ENCODE data around the gene PATJ. TPM values are rescaled to one million over a fixed set of nuclear protein-coding genes. Genes with fewer than 3 reads are reported as not detected.

Gene PATJ
- polyA plus RNA-seq, 4 donors, result 11.5 to 41.5 (median 16.2) TPM

DNA sequence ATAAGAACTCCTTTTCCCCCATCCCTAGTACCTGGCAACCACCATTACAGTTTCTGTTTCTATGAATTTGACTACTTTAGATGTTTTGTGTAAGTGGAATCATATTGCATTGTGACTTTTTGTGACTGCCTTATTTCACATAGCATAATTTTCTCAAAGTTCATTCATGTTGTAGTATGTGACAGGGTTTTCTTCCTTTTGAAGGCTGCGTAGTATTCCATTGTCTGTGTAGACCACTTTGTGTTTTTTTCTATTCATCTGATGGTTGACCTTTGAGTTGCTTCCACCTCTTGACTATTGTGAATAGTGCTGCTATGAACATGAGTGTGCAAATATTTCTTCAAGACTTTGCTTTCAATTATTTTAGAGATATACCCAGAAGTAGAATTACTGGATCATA is 226.6 kb downstream of the PATJ start:
- Histone ChIP-seq H3K36me3 (ENCODE audit: control insufficient read depth in 3 of 3, insufficient read depth in 2 of 3, low read depth in 1 of 3, low read length in 3 of 3) (peaks cover 0 to 8% (median 2%) of the 10 kb centered on the region in 3 donors), H3K4me3 (ENCODE audit: low read depth in 1 of 3, low read length in 3 of 3) (no peak overlapping the region), H3K27ac (ENCODE audit: low read depth in 1 of 3, low read length in 2 of 3) (no peak overlapping the region), H3K27me3 (ENCODE audit: control insufficient read depth in 3 of 3, insufficient read depth in 3 of 3, low read length in 3 of 3) (no peaks in the 10 kb centered on the region), H3K9me3 (ENCODE audit: control insufficient read depth in 2 of 2, insufficient read depth in 1 of 2, low read depth in 1 of 2, low read length in 1 of 2) (no peaks in the 10 kb centered on the region), H3K4me1 (ENCODE audit: control insufficient read depth in 3 of 3, insufficient read depth in 2 of 3, low read depth in 1 of 3, low read length in 2 of 3) (no peaks in the 10 kb centered on the region)
- DNase-seq, result no peak
- WGBS, 3 donors, result 95 to 100% (median 98%) methylated on average over 1 of the region's 1 CpG
- no peak for FAIRE-seq

DNA sequence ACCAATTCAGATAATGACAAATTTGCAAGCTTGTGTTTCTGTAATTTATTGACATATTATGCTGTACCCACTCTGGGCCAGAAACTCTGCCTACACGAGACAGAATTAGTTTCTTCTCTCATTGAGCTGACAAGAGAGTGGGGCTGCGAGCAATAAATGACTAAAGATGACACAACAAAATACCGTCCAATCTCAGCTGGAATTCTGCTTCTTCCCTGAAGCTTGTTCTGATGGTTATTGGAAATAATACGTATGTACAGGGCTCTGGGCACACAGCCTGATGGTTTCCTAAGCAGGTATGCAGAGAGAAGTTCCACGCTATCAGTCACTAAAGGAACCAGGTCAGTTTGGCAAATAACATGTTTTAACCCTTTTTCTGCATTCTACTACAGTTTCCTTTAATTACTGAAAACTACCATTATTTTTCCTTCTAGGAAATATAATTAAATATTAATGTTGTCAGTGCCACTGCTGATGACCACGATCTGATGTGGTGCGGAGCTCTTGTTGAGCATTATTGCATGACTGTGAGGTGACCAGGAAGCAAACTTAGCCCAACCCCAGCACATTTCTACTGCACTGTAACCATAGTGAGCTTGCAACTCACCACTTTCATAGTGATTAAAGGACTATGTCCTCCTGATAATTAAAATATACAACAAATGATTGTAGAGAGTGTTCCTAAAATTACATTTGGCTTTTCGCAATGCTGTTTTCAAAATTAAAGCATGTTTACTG is 231.0 kb downstream of the PATJ start:
- Histone ChIP-seq H3K27me3 (ENCODE audit: control insufficient read depth in 3 of 3, insufficient read depth in 3 of 3, low read length in 3 of 3) (no peaks in the 10 kb centered on the region), H3K27ac (ENCODE audit: low read depth in 1 of 3, low read length in 2 of 3) (no peak overlapping the region), H3K4me3 (ENCODE audit: low read depth in 1 of 3, low read length in 3 of 3) (no peak overlapping the region), H3K9me3 (ENCODE audit: control insufficient read depth in 2 of 2, insufficient read depth in 1 of 2, low read depth in 1 of 2, low read length in 1 of 2) (no peaks in the 10 kb centered on the region), H3K36me3 (ENCODE audit: control insufficient read depth in 3 of 3, insufficient read depth in 2 of 3, low read depth in 1 of 3, low read length in 3 of 3) (peaks cover 0 to 11% (median 2%) of the 10 kb centered on the region in 3 donors), H3K4me1 (ENCODE audit: control insufficient read depth in 3 of 3, insufficient read depth in 2 of 3, low read depth in 1 of 3, low read length in 2 of 3) (no peaks in the 10 kb centered on the region)
- DNase-seq (no peak), FAIRE-seq (no peak)
- WGBS, 3 donors, result 85 to 93% (median 91%) methylated on average over 8 of the region's 8 CpGs

DNA sequence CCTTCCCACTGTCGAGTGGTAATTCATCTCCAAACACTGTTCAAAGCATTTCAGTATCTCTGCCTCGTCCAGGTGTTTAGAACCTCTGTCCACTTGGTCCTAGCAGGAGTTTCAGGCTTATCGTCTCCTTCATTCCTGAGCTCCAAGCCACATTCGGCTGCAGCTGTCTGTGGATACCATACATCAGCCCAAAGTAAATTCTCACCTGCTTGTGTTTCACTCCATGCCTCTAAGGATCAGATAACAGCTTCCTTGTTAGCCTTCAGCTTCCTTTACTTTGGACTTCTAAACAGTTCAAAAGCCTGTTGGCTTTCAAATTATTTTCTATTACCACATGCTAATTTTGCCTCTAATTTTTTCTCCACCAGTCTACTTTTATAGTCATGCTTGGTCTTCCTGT is 233.4 kb downstream of the PATJ start:
- FAIRE-seq, result no peak

DNA sequence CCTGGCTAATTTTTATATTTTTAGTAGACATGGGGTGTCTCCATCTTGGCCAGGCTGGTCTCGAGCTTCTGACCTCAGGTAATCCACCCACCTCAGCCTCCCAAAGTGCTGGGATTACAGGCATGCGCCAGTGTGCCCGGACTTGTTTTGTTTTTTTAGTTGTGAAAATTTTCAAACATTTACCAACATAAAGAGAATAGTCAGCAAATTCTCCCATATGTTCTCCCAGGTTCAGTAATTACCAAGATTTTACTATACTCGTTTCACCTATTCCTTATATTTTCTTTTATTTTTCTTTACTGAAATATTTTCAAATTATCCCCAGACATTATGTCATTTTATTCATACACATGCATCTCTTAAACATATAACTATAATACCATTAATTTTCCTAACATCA is 234.3 kb downstream of the PATJ start:
- H3K4me1 ChIP-seq (ENCODE audit: control insufficient read depth in 3 of 3, insufficient read depth in 2 of 3, low read depth in 1 of 3, low read length in 2 of 3), result no peaks in the 10 kb centered on the region
- no peak overlapping the region for H3K27ac ChIP-seq (ENCODE audit: low read depth in 1 of 3, low read length in 2 of 3)
- no peak overlapping the region for H3K4me3 ChIP-seq (ENCODE audit: low read depth in 1 of 3, low read length in 3 of 3)
- no peaks in the 10 kb centered on the region for H3K9me3 ChIP-seq (ENCODE audit: control insufficient read depth in 2 of 2, insufficient read depth in 1 of 2, low read depth in 1 of 2, low read length in 1 of 2)
- 91 to 99% (median 94%) methylated on average over 4 of the region's 4 CpGs for WGBS, 3 donors
- no peak for DNase-seq
- H3K27me3 ChIP-seq (ENCODE audit: control insufficient read depth in 3 of 3, insufficient read depth in 3 of 3, low read length in 3 of 3), result no peaks in the 10 kb centered on the region
- H3K36me3 ChIP-seq (ENCODE audit: control insufficient read depth in 3 of 3, insufficient read depth in 2 of 3, low read depth in 1 of 3, low read length in 3 of 3), result peaks cover 0 to 7% (median 2%) of the 10 kb centered on the region in 3 donors
- FAIRE-seq, result no peak

More for the DNA sequence above, 233.4 kb downstream of the PATJ start:
- 69 to 77% (median 70%) methylated on average over 4 of the region's 4 CpGs for whole genome bisulfite sequencing, 3 donors
- Histone ChIP-seq H3K4me3 (ENCODE audit: low read depth in 1 of 3, low read length in 3 of 3) (no peak overlapping the region), H3K27me3 (ENCODE audit: control insufficient read depth in 3 of 3, insufficient read depth in 3 of 3, low read length in 3 of 3) (no peaks in the 10 kb centered on the region), H3K36me3 (ENCODE audit: control insufficient read depth in 3 of 3, insufficient read depth in 2 of 3, low read depth in 1 of 3, low read length in 3 of 3) (peaks cover 0 to 7% (median 2%) of the 10 kb centered on the region in 3 donors), H3K4me1 (ENCODE audit: control insufficient read depth in 3 of 3, insufficient read depth in 2 of 3, low read depth in 1 of 3, low read length in 2 of 3) (no peaks in the 10 kb centered on the region), H3K9me3 (ENCODE audit: control insufficient read depth in 2 of 2, insufficient read depth in 1 of 2, low read depth in 1 of 2, low read length in 1 of 2) (no peaks in the 10 kb centered on the region), H3K27ac (ENCODE audit: low read depth in 1 of 3, low read length in 2 of 3) (no peak overlapping the region)
- DNase-seq, result no peak

DNA sequence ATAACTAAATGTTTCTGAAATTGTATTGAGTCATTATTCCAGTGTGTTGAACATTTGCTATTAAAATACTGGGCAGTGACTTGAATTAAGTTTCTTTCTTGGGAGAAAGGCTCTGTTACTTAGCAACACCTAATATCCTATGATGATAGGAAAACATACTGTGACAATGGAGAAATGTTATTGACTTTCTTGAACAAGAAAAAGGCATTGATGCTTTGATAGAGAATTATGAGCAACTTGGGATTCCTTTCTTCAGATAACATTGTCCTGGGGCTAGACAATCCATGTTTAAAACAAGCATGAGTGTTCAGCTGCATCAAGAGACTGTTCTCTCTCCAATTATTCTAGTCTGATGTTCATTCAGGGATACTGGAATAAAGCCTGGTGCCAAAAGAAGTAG is 236.5 kb downstream of the PATJ start:
- Histone ChIP-seq H3K36me3 (ENCODE audit: control insufficient read depth in 3 of 3, insufficient read depth in 2 of 3, low read depth in 1 of 3, low read length in 3 of 3) (peaks cover 0 to 7% (median 0%) of the 10 kb centered on the region in 3 donors), H3K9me3 (ENCODE audit: control insufficient read depth in 2 of 2, insufficient read depth in 1 of 2, low read depth in 1 of 2, low read length in 1 of 2) (no peaks in the 10 kb centered on the region), H3K4me3 (ENCODE audit: low read depth in 1 of 3, low read length in 3 of 3) (no peak overlapping the region), H3K27me3 (ENCODE audit: control insufficient read depth in 3 of 3, insufficient read depth in 3 of 3, low read length in 3 of 3) (no peaks in the 10 kb centered on the region), H3K4me1 (ENCODE audit: control insufficient read depth in 3 of 3, insufficient read depth in 2 of 3, low read depth in 1 of 3, low read length in 2 of 3) (no peaks in the 10 kb centered on the region), H3K27ac (ENCODE audit: low read depth in 1 of 3, low read length in 2 of 3) (no peak overlapping the region)
- no peak for DNase-seq
- no peak for FAIRE-seq

DNA sequence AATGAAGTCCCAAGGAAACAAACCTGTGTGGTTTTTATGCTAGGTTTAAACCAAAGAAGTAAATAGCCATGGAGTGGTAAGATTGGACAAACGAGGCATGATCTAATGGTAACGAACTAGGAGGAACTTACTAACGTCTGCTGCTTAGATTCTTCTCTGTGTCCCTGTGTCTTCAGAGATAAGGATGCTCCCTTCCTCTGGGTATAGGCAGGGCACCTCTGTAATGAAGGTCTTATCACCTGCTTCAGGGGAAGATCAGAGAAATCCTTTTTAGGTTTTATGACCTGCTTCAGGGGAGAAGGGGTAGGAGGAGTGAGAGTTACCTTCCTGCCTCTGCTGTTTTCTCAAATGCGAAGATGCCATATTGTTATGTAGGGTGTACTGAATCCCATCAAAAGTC is 237.4 kb downstream of the PATJ start:
- no peak for DNase-seq
- Histone ChIP-seq H3K4me1 (ENCODE audit: control insufficient read depth in 3 of 3, insufficient read depth in 2 of 3, low read depth in 1 of 3, low read length in 2 of 3) (no peaks in the 10 kb centered on the region), H3K27ac (ENCODE audit: low read depth in 1 of 3, low read length in 2 of 3) (no peak overlapping the region), H3K9me3 (ENCODE audit: control insufficient read depth in 2 of 2, insufficient read depth in 1 of 2, low read depth in 1 of 2, low read length in 1 of 2) (no peaks in the 10 kb centered on the region), H3K4me3 (ENCODE audit: low read depth in 1 of 3, low read length in 3 of 3) (no peak overlapping the region), H3K27me3 (ENCODE audit: control insufficient read depth in 3 of 3, insufficient read depth in 3 of 3, low read length in 3 of 3) (no peaks in the 10 kb centered on the region), H3K36me3 (ENCODE audit: control insufficient read depth in 3 of 3, insufficient read depth in 2 of 3, low read depth in 1 of 3, low read length in 3 of 3) (peaks cover 0 to 7% (median 0%) of the 10 kb centered on the region in 3 donors)
- 89 to 96% (median 93%) methylated on average over 4 of the region's 4 CpGs for WGBS, 3 donors
- no peak for FAIRE-seq

DNA sequence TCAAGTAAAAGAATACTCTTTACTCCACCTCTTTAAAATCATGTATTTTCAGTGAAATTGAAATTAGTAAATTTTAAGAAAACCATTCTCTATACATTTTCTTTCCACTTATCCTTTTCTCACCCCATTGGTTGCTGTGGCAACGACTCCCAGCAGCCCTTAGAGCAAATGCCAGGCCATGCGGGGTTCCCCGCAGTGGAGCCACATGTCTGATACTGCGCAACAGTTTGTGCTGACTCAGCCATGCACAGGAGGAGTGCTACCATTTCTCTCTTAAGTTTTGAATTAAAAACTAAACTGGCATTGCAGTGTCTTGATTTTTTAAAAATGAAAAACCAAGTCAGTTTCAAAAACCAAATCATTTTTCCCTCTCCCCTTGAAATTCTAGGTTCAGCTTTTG is 238.3 kb downstream of the PATJ start:
- FAIRE-seq, result no peak
- Histone ChIP-seq H3K27ac (ENCODE audit: low read depth in 1 of 3, low read length in 2 of 3) (no peak overlapping the region), H3K36me3 (ENCODE audit: control insufficient read depth in 3 of 3, insufficient read depth in 2 of 3, low read depth in 1 of 3, low read length in 3 of 3) (peaks cover 0 to 7% (median 0%) of the 10 kb centered on the region in 3 donors), H3K4me1 (ENCODE audit: control insufficient read depth in 3 of 3, insufficient read depth in 2 of 3, low read depth in 1 of 3, low read length in 2 of 3) (no peaks in the 10 kb centered on the region), H3K4me3 (ENCODE audit: low read depth in 1 of 3, low read length in 3 of 3) (no peak overlapping the region), H3K27me3 (ENCODE audit: control insufficient read depth in 3 of 3, insufficient read depth in 3 of 3, low read length in 3 of 3) (no peaks in the 10 kb centered on the region), H3K9me3 (ENCODE audit: control insufficient read depth in 2 of 2, insufficient read depth in 1 of 2, low read depth in 1 of 2, low read length in 1 of 2) (no peaks in the 10 kb centered on the region)
- WGBS, 3 donors, result 84 to 92% (median 89%) methylated on average over 4 of the region's 4 CpGs
- no peak for DNase-seq

DNA sequence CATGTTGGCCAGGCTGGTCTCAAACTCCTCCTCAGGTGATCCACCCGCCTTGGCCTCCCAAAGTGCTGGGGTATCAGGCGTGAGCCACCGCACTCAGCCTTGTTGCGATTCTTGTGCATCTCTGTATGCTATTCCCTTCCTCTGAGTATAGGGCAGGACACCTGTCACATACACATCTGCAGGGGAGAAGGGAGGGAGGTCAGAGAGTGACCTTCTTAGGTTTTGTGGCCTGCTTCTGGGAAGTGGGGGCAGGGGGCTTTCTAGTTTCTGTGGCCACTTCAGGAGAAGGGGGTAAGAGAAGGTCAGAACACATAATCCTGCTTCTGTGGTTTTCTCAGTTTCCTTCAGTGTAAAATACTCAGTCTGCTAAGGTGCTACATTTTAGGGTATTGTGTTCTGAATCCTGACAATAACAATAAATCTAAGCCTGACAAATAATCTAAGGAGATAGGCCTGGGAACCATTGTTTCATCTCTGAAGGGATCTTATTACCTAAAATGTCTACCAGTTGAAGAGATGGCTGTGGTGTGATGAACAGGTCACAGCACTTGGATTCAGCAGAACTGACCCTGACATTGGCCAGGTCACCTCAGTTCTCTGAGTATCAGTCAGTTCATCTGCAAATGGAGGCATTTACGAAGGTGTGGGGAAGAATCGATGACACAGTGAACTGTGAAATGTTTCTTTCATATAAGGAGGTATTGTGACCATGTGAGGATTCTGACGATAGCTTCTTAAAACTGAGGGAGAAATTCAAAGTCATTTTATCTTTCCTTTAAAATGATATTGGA is 239.8 kb downstream of the PATJ start:
- no peak overlapping the region for H3K4me3 ChIP-seq (ENCODE audit: low read depth in 1 of 3, low read length in 3 of 3)
- 94 to 99% (median 97%) methylated on average over 7 of the region's 7 CpGs for WGBS, 3 donors
- H3K27me3 ChIP-seq (ENCODE audit: control insufficient read depth in 3 of 3, insufficient read depth in 3 of 3, low read length in 3 of 3), result no peaks in the 10 kb centered on the region
- H3K4me1 ChIP-seq (ENCODE audit: control insufficient read depth in 3 of 3, insufficient read depth in 2 of 3, low read depth in 1 of 3, low read length in 2 of 3), result no peaks in the 10 kb centered on the region
- no peak overlapping the region for H3K27ac ChIP-seq (ENCODE audit: low read depth in 1 of 3, low read length in 2 of 3)
- no peak for FAIRE-seq
- DNase-seq, result no peak
- peaks cover 0 to 5% (median 0%) of the 10 kb centered on the region in 3 donors for H3K36me3 ChIP-seq (ENCODE audit: control insufficient read depth in 3 of 3, insufficient read depth in 2 of 3, low read depth in 1 of 3, low read length in 3 of 3)
- H3K9me3 ChIP-seq (ENCODE audit: control insufficient read depth in 2 of 2, insufficient read depth in 1 of 2, low read depth in 1 of 2, low read length in 1 of 2), result no peaks in the 10 kb centered on the region
